NCI-H1092 treated with DMSO at 0.1 percent for 48 hours (cell line): ENCODE measurements around the gene DUSP7.
A peak's percentile ranks its signal among the peaks of the same experiment; 100 is the strongest.

Source experiments
- DNase-seq: peaks from one replicate; lab custom pipeline; 2025; lab: John Stamatoyannopoulos, UW

DUSP7 gene

GRCh38 chr3:52006017-52006819 lies 50.2 kb downstream of the DUSP7 start:
- no peak for DNase-seq

DNA sequence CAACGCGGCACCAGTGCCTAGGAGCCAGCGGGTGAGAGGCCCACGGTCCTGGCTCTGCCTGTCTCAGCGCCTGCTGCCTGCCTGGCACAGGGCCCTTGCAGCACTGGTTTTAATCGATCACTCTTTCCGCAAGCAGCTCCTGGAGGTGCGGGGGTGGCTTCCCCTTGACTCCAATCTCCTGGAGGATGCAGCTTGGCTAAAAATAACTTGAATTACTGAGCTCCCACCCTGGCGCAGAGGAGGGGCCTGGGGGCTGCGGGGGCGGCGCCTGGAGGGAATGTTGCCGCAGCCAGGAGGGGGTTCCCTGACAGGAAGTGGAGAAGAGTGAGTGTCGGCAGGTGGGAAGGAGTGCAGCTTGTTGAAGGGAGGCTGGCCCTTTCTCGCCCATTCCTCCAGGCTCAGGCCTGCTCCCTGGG lies 50.8 kb downstream of the DUSP7 start:
- DNase-seq, result peak; percentile 45

DNA sequence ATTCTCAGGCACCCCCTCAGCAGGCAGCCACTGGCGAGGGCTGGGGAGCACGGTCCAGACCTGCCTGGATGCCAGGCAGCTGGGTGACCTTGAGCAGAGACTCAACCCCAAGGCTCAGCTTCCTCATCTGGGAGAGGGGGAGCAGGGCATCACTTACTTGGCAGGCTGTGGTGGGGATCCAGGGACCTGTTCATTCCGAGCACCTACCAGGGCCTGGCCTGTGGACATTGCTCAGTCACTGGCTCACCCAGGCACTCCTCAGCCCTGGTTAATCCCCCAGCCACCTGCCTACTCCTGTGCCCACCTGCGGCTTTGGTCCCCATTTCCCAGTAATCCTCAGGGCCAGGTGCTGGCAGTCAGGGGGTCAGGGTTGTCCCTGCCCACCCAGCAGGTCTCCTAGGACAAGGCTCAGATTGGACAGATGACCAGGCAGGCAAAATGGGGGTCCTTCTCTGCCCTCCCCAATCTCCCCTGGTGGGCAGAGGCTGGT lies 51.4 kb downstream of the DUSP7 start:
- no peak for DNase-seq

GRCh38 chr3:52004163-52004787 lies 52.1 kb downstream of the DUSP7 start:
- peak; percentile 14 for DNase-seq

DNA sequence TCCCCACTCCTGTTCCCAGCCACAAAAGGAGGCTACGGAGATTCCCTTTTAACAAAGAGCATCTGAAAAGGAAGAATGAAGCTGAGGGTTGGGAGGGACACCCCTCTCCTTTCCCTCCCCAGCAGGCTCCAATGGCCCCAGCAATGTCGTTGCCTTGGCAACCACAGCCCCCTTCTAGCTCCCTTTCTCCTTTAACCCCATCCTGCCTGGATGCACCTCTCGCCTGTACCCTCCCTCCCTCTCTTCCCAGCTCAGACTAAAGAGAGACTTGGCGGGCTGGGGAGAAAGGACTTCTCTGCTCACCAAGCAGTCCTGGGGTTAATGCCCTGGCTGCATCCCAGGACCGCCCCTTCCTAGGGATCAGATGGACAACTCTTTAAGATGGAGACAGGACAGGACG lies 53.6 kb downstream of the DUSP7 start:
- no peak for DNase-seq

DNA sequence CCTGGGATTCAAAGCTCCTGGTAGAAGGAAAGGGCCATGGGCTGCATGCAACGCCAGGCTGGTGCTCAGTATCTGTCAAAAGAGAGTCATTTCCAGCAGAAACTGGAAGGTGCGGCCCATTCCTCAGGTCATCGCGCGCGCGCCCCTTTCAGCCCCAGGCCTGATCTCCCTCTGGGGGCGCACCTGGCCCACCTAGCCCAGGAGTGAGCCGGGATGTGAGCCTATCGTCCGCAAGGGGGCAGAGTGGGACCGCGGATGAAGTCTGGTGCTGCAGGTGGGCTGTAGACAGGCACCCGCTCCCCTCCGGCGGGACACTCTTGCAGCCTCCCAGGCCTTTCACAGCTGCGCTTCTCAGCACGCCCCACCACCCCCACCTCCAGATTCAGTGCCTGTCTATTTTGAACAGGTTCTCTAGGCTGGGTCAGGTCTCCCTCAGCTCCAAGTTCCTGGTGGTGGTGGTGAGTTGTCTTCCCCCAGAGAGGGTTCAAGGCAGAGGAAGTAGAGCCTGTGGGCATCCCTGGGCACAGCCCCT lies 54.9 kb downstream of the DUSP7 start:
- peak; percentile 51 for DNase-seq

- no peak for DNase-seq
These were observed 56.5 kb downstream of the DUSP7 start for GRCh38 chr3:51999846-52000245.
